GM21360 (cell line): ENCODE measurements around the gene BIRC6.

Experiments
- ATAC-seq: cut with Tn5 transposase; IDR thresholded peaks from one replicate; pipeline ENCODE4 v1.9.1; 2021; ENCODE audit warnings: mild to moderate bottlenecking, moderate library complexity; ENCODE audit not compliant: unreplicated experiment

BIRC6 gene

DNA sequence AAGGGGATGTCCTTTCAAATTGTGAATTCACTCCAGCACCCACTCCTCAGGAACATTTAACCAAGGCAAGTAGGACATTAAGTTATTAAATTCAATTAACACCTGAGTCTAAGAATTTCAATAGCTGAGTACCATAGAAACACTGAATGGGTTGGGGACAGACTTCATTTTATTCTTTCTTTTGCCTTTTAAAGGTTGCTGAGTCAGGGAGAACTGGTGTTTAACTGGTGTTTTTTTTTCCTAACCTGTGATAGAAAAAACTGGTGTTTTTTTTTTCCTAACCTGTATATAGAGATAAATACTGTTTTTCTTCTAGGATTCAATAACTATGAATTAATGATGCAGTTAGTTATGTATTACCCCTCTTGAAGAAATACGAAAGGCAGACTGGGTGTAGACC, 309.9 kb downstream of the BIRC6 start:
- no peak for ATAC-seq

DNA sequence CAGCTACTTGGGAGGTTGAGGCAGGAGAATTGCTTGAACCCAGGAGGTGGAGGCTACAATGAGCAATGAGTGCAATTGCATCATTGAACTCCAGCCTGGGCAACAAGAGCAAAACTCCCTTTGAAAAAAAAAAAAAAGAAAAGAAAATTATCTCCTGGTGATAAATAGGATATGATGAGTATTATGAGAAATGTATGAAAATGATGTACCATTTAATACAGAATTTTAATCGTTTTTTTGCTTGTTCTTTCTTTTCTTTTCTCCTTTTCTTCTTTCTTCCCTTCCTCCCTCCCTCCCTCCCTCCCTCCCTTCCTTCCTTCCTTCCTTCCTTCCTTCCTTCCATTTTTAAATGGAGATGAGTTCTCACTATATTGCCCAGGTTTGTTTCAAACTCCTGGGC, 311.4 kb downstream of the BIRC6 start:
- ATAC-seq: no peak
